Left ventricle myocardium inferior (tissue), 1 donor: ENCODE measurements around the gene PPME1. TPM values are rescaled to one million over a fixed set of nuclear protein-coding genes. Genes with fewer than 3 reads are reported as not detected.

Experiments
- DNase-seq: peaks from one replicate; pipeline ENCODE4 v3.0.0-alpha.2; 2020
- H3K27ac ChIP-seq: fragments of 200-600 bp; replicated peaks from 2 replicates; pipeline ENCODE4 v1.8.0; 2021
- H3K27me3 ChIP-seq: fragments of 200-600 bp; 2 replicates; pipeline ENCODE4 v1.8.0; 2021; ENCODE audit warnings: low read depth
- H3K36me3 ChIP-seq: fragments of 200-600 bp; 2 replicates; pipeline ENCODE4 v1.8.0; 2021
- H3K4me1 ChIP-seq: fragments of 200-600 bp; 2 replicates; pipeline ENCODE4 v1.8.0; 2021
- H3K4me3 ChIP-seq: fragments of 200-600 bp; 2 replicates; pipeline ENCODE4 v1.8.0; 2021; ENCODE audit warnings: mild to moderate bottlenecking, moderate library complexity
- H3K9me3 ChIP-seq: fragments of 200-600 bp; replicated peaks from 2 replicates; pipeline ENCODE4 v1.8.0; 2021
- CTCF ChIP-seq: fragments of 200-600 bp; IDR thresholded peaks from 2 replicates; pipeline ENCODE4 v1.8.0; 2021; ENCODE audit warnings: antibody characterized with exemption, mild to moderate bottlenecking, borderline replicate concordance
- intact Hi-C: fragments of 100-400 bp; cut with micrococcal nuclease; formaldehyde crosslinking; loops from one replicate; pipeline ENCODE4 v1.11.0; 2022
- total RNA-seq: library from RNA; stranded (reverse); fragmentation: NEBNext Ultra II Directional; extraction: Animal tissue kit (Norgen Biotek cat#: 25700); gene quantifications from one replicate; pipeline ENCODE4 v1.2.1, GENCODE V29; 2021
- donor health status: DM: no; HTN: yes; CAD: no; lungs with severe emphysema.

Gene PPME1
- total RNA-seq, 1 donor from 2014 or later: 29.7 TPM

- Histone ChIP-seq H3K4me1 (no peaks in the 10 kb centered on the region), H3K36me3 (peaks cover 7% of the 10 kb centered on the region), H3K27ac (no peak overlapping the region), H3K27me3 (no peaks in the 10 kb centered on the region), H3K4me3 (no peak overlapping the region), H3K9me3 (peaks cover 11% of the 10 kb centered on the region)
- intact Hi-C loops: no loop called here
- TF ChIP-seq CTCF: no peak
- DNase-seq: no peak
These were observed 24.7 kb downstream of the PPME1 start for GRCh38 chr11:74195828-74196227.

- DNase-seq: no peak
- H3K4me1 ChIP-seq: no peaks in the 10 kb centered on the region
- no peak for TF ChIP-seq CTCF
- intact Hi-C loops: no loop called here
- H3K27ac ChIP-seq: no peak overlapping the region
- no peaks in the 10 kb centered on the region for H3K36me3 ChIP-seq
- H3K27me3 ChIP-seq: no peaks in the 10 kb centered on the region
- no peak overlapping the region for H3K4me3 ChIP-seq
- H3K9me3 ChIP-seq: peaks cover 8% of the 10 kb centered on the region
These were observed 25.8 kb downstream of the PPME1 start for GRCh38 chr11:74196781-74197486.

GRCh38 chr11:74203966-74204365, 32.9 kb downstream of the PPME1 start:
- TF ChIP-seq CTCF: no peak
- Histone ChIP-seq H3K27ac (no peak overlapping the region), H3K36me3 (peaks cover 31% of the 10 kb centered on the region), H3K27me3 (no peaks in the 10 kb centered on the region), H3K9me3 (no peaks in the 10 kb centered on the region), H3K4me1 (no peaks in the 10 kb centered on the region), H3K4me3 (no peak overlapping the region)
- intact Hi-C loops: no loop called here
- DNase-seq: no peak

- H3K36me3 ChIP-seq: peaks cover 39% of the 10 kb centered on the region
- H3K4me1 ChIP-seq: no peaks in the 10 kb centered on the region
- no peaks in the 10 kb centered on the region for H3K27me3 ChIP-seq
- no peak for DNase-seq
- intact Hi-C loops: no loop called here
- no peak overlapping the region for H3K4me3 ChIP-seq
- H3K9me3 ChIP-seq: no peaks in the 10 kb centered on the region
- TF ChIP-seq CTCF: no peak
- no peak overlapping the region for H3K27ac ChIP-seq
These were observed 33.6 kb downstream of the PPME1 start for GRCh38 chr11:74204701-74205100.

GRCh38 chr11:74205181-74205580, 34.1 kb downstream of the PPME1 start:
- Histone ChIP-seq H3K27ac (no peak overlapping the region), H3K36me3 (peaks cover 44% of the 10 kb centered on the region), H3K27me3 (no peaks in the 10 kb centered on the region), H3K4me3 (no peak overlapping the region), H3K9me3 (no peaks in the 10 kb centered on the region), H3K4me1 (no peaks in the 10 kb centered on the region)
- DNase-seq: no peak
- intact Hi-C loops: no loop called here
- TF ChIP-seq CTCF: no peak
